Astrocyte (in vitro differentiated cells and primary cell): ENCODE measurements around the gene ETV4. TPM values are rescaled to one million over a fixed set of nuclear protein-coding genes. Genes with fewer than 3 reads are reported as not detected.

ENCODE experiments used
- DNase-seq: peaks from one replicate; pipeline ENCODE4 v3.0.0-alpha.2; 2010; ENCODE audit warnings: low read depth
- FAIRE-seq: peaks from 2 replicates; lab custom pipeline; 2011; peaks lifted over from hg19 to GRCh38; lab: Jason Lieb, UNC
- H2AFZ ChIP-seq: 2 replicates; pipeline ENCODE4 v1.6.0; 2012; ENCODE audit warnings: low read depth, low read length, inconsistent platforms
- H3K27ac ChIP-seq: 2 replicates; pipeline ENCODE4 v1.5.1; 2011; ENCODE audit warnings: low read depth, low read length, inconsistent platforms
- H3K27me3 ChIP-seq: 2 replicates; pipeline ENCODE4 v1.6.0; 2011; ENCODE audit warnings: low read length, inconsistent platforms; ENCODE audit not compliant: insufficient read depth
- H3K36me3 ChIP-seq: 2 replicates; pipeline ENCODE4 v1.5.1; 2011; ENCODE audit warnings: low read length, inconsistent platforms; ENCODE audit not compliant: insufficient read depth
- H3K4me1 ChIP-seq: 2 replicates; pipeline ENCODE4 v1.5.1; 2011; ENCODE audit warnings: low read length, inconsistent platforms; ENCODE audit not compliant: insufficient read depth
- H3K4me2 ChIP-seq: 2 replicates; pipeline ENCODE4 v1.6.0; 2012; ENCODE audit warnings: low read length, inconsistent platforms
- H3K4me3 ChIP-seq: 2 replicates; pipeline ENCODE4 v1.5.1; 2011; ENCODE audit warnings: low read depth, mild to moderate bottlenecking, low read length, inconsistent platforms; ENCODE audit not compliant: insufficient read depth
- H3K79me2 ChIP-seq: 2 replicates; pipeline ENCODE4 v1.6.0; 2012; ENCODE audit warnings: mild to moderate bottlenecking, low read length, inconsistent platforms; ENCODE audit not compliant: insufficient read depth
- H3K9ac ChIP-seq: 2 replicates; pipeline ENCODE4 v1.6.0; 2012; ENCODE audit warnings: mild to moderate bottlenecking, low read length, inconsistent platforms
- H3K9me3 ChIP-seq: 2 replicates; pipeline ENCODE4 v1.5.1; 2012; ENCODE audit warnings: low read depth, mild to moderate bottlenecking, low read length, inconsistent platforms; ENCODE audit not compliant: insufficient read depth
- H4K20me1 ChIP-seq: 2 replicates; pipeline ENCODE4 v1.6.0; 2012; ENCODE audit warnings: low read length, inconsistent platforms; ENCODE audit not compliant: insufficient read depth
- H3K27ac Mint-ChIP-seq: one replicate; pipeline ENCODE4 v1.8.0; 2021; ENCODE audit warnings: mild to moderate bottlenecking, mixed read lengths; ENCODE audit not compliant: unreplicated experiment
- H3K27me3 Mint-ChIP-seq: one replicate; pipeline ENCODE4 v1.8.0; 2021; ENCODE audit warnings: low read depth, mixed read lengths; ENCODE audit not compliant: unreplicated experiment
- H3K36me3 Mint-ChIP-seq: one replicate; pipeline ENCODE4 v1.8.0; 2021; ENCODE audit warnings: low read depth, mixed read lengths; ENCODE audit not compliant: unreplicated experiment
- H3K4me1 Mint-ChIP-seq: one replicate; pipeline ENCODE4 v1.8.0; 2021; ENCODE audit warnings: low read depth, mixed read lengths; ENCODE audit not compliant: unreplicated experiment
- H3K4me3 Mint-ChIP-seq: one replicate; pipeline ENCODE4 v1.8.0; 2021; ENCODE audit warnings: mild to moderate bottlenecking, moderate library complexity, mixed read lengths; ENCODE audit not compliant: unreplicated experiment
- H3K9me3 Mint-ChIP-seq: one replicate; pipeline ENCODE4 v1.8.0; 2021; ENCODE audit warnings: mild to moderate bottlenecking, mixed read lengths; ENCODE audit not compliant: unreplicated experiment
- CTCF ChIP-seq: IDR thresholded peaks from 2 replicates; pipeline ENCODE4 v1.5.1; 2011; ENCODE audit warnings: low read depth, mild to moderate bottlenecking, inconsistent platforms, low read length, moderate library complexity; ENCODE audit not compliant: insufficient read depth
- EZH2 ChIP-seq: IDR thresholded peaks from 2 replicates; pipeline ENCODE4 v1.6.1; 2012; ENCODE audit warnings: mild to moderate bottlenecking, low read length, inconsistent platforms; ENCODE audit not compliant: insufficient read depth
- total RNA-seq: library from RNA; stranded (reverse); gene quantifications from 2 replicates; pipeline ENCODE4 v1.2.1, GENCODE V29; 2021

ETV4 gene
- total RNA-seq, 1 donor from 2014 or later, result 11.4 TPM

GRCh38 chr17:43543771-43544575 is 2.2 kb downstream of the ETV4 start:
- Mint-ChIP-seq H3K4me3 (peak overlapping the region; percentile 88), H3K27ac (peak overlapping the region; percentile 87), H3K27me3 (peaks cover 28% of the 10 kb centered on the region), H3K9me3 (no peaks in the 10 kb centered on the region), H3K4me1 (peaks cover 24% of the 10 kb centered on the region), H3K36me3 (peaks cover 1% of the 10 kb centered on the region)
- H4K20me1 ChIP-seq, result no peaks in the 10 kb centered on the region
- peak overlapping the region; percentile 14 for H3K27ac ChIP-seq
- peaks cover 5% of the 10 kb centered on the region for H3K79me2 ChIP-seq
- DNase-seq (no peak), FAIRE-seq (no peak)
- peak overlapping the region; percentile 90 for H3K9ac ChIP-seq
- no peak for TF ChIP-seq EZH2
- TF ChIP-seq CTCF, result no peak
- no peaks in the 10 kb centered on the region for H3K36me3 ChIP-seq
- H3K4me2 ChIP-seq, result peak overlapping the region; percentile 90
- H3K4me1 ChIP-seq, result peaks cover 26% of the 10 kb centered on the region
- H2AFZ ChIP-seq, result no peak overlapping the region
- H3K9me3 ChIP-seq, result no peaks in the 10 kb centered on the region
- H3K27me3 ChIP-seq, result no peaks in the 10 kb centered on the region
- H3K4me3 ChIP-seq, result peak overlapping the region; percentile 31

- Histone ChIP-seq H3K27ac (no peak overlapping the region), H3K9ac (peak overlapping the region; percentile 90), H3K36me3 (no peaks in the 10 kb centered on the region), H3K4me2 (peak overlapping the region; percentile 90), H3K4me3 (no peak overlapping the region), H3K79me2 (peaks cover 5% of the 10 kb centered on the region), H2AFZ (no peak overlapping the region), H3K9me3 (no peaks in the 10 kb centered on the region), H3K27me3 (no peaks in the 10 kb centered on the region), H3K4me1 (peaks cover 26% of the 10 kb centered on the region), H4K20me1 (no peaks in the 10 kb centered on the region)
- H3K36me3 Mint-ChIP-seq, result peaks cover 1% of the 10 kb centered on the region
- TF ChIP-seq EZH2 (no peak), CTCF (no peak)
- H3K4me1 Mint-ChIP-seq, result peaks cover 24% of the 10 kb centered on the region
- no peak overlapping the region for H3K27ac Mint-ChIP-seq
- peaks cover 24% of the 10 kb centered on the region for H3K27me3 Mint-ChIP-seq
- no peak overlapping the region for H3K4me3 Mint-ChIP-seq
- no peak for DNase-seq
- FAIRE-seq, result no peak
- no peaks in the 10 kb centered on the region for H3K9me3 Mint-ChIP-seq
These were observed 2.8 kb downstream of the ETV4 start for GRCh38 chr17:43543300-43543699.

- Mint-ChIP-seq H3K27me3 (peaks cover 22% of the 10 kb centered on the region), H3K9me3 (no peaks in the 10 kb centered on the region), H3K4me1 (peaks cover 23% of the 10 kb centered on the region), H3K4me3 (no peak overlapping the region), H3K36me3 (peaks cover 1% of the 10 kb centered on the region), H3K27ac (no peak overlapping the region)
- FAIRE-seq, result no peak
- Histone ChIP-seq H3K4me1 (peaks cover 26% of the 10 kb centered on the region), H3K4me3 (no peak overlapping the region), H3K9ac (no peak overlapping the region), H3K4me2 (peak overlapping the region; percentile 90), H3K9me3 (no peaks in the 10 kb centered on the region), H3K79me2 (peaks cover 5% of the 10 kb centered on the region), H3K27ac (no peak overlapping the region), H4K20me1 (no peaks in the 10 kb centered on the region), H2AFZ (no peak overlapping the region), H3K27me3 (no peaks in the 10 kb centered on the region), H3K36me3 (no peaks in the 10 kb centered on the region)
- no peak for DNase-seq
- TF ChIP-seq CTCF (no peak), EZH2 (no peak)
These were observed 3.3 kb downstream of the ETV4 start for GRCh38 chr17:43542859-43543258.
